KMS-11 (cell line): ENCODE data around the gene MT1A.
"Not testable (repeated sequence)": the region's sequence is repeated elsewhere in the genome, so short reads cannot be mapped to it uniquely, and the experiment has no call there.

ENCODE experiments used
- H2AFZ ChIP-seq: fragments of 200-600 bp; sonication (generic); 2 replicates; pipeline ENCODE4 v1.6.1; 2016; ENCODE audit warnings: antibody characterized with exemption, mixed run types, low read depth
- H3K27ac ChIP-seq: fragments of 200-600 bp; sonication (generic); 2 replicates; pipeline ENCODE4 v1.6.1; 2016; ENCODE audit warnings: mild to moderate bottlenecking, mixed run types
- H3K27me3 ChIP-seq: fragments of 200-600 bp; sonication (generic); 2 replicates; pipeline ENCODE4 v1.6.1; 2017; ENCODE audit warnings: mild to moderate bottlenecking, low read depth, mixed run types, moderate library complexity; ENCODE audit not compliant: insufficient read depth
- H3K36me3 ChIP-seq: fragments of 200-600 bp; sonication (generic); 2 replicates; pipeline ENCODE4 v1.6.1; 2017; ENCODE audit warnings: mild to moderate bottlenecking, mixed run types; ENCODE audit not compliant: insufficient read depth
- H3K4me1 ChIP-seq: fragments of 200-600 bp; sonication (generic); 2 replicates; pipeline ENCODE4 v1.6.1; 2016; ENCODE audit warnings: mild to moderate bottlenecking, low read depth, mixed run types; ENCODE audit not compliant: poor library complexity, severe bottlenecking
- H3K4me2 ChIP-seq: fragments of 200-600 bp; sonication (generic); 2 replicates; pipeline ENCODE4 v1.7.0; 2016; ENCODE audit warnings: mild to moderate bottlenecking, mixed run types
- H3K4me3 ChIP-seq: fragments of 200-600 bp; sonication (generic); IDR thresholded peaks from 2 replicates; pipeline ENCODE4 v1.6.1; 2017; ENCODE audit warnings: low read depth, low read length, mixed read lengths; ENCODE audit not compliant: insufficient read depth
- H3K79me2 ChIP-seq: fragments of 200-600 bp; sonication (generic); 2 replicates; pipeline ENCODE4 v1.6.1; 2016; ENCODE audit warnings: low read depth, mixed run types; ENCODE audit not compliant: insufficient read depth
- H3K9ac ChIP-seq: fragments of 200-600 bp; sonication (generic); 2 replicates; pipeline ENCODE4 v1.6.1; 2016; ENCODE audit warnings: mild to moderate bottlenecking, mixed run types
- H4K20me1 ChIP-seq: fragments of 200-600 bp; sonication (generic); 2 replicates; pipeline ENCODE4 v1.6.1; 2016; ENCODE audit warnings: mild to moderate bottlenecking, mixed run types; ENCODE audit not compliant: insufficient read depth
- CTCF ChIP-seq: fragments of 200-600 bp; sonication (generic); conservative IDR thresholded peaks from 2 replicates; pipeline ENCODE4 v1.6.1; 2017; ENCODE audit warnings: low read depth, mild to moderate bottlenecking, antibody characterized with exemption, low read length, moderate library complexity, mixed read lengths

Gene MT1A

GRCh38 chr16:56657555-56658326, 19.3 kb downstream of the MT1A start, which contains the start of gene MT1F:
TSS of gene MT1F (plus strand) at chr16:56657959. CDS start at chr16:56658059, 100 bp downstream.
- H3K4me2 ChIP-seq, result no peak within 1 kb of the TSS
- H2AFZ ChIP-seq, result peak within 1 kb of the TSS; percentile 26; the same call in 1 of the 2 replicates
- H3K27ac ChIP-seq, result no peak within 1 kb of the TSS

GRCh38 chr16:56658327-56658875, 19.9 kb downstream of the MT1A start:
- TF ChIP-seq CTCF, result no peak
- Histone ChIP-seq H3K4me3 (no peak overlapping the region), H3K79me2 (no peaks in the 10 kb centered on the region), H3K4me1 (no peaks in the 10 kb centered on the region), H3K36me3 (no peaks in the 10 kb centered on the region), H2AFZ (peak overlapping the region; percentile 26; the same call in 1 of the 2 replicates), H3K9ac (no peak overlapping the region), H3K27ac (no peak overlapping the region), H3K27me3 (no peaks in the 10 kb centered on the region), H4K20me1 (no peaks in the 10 kb centered on the region), H3K4me2 (no peak overlapping the region)

More at GRCh38 chr16:56657555-56658326, 19.3 kb downstream of the MT1A start, which contains the start of gene MT1F:
- no peaks in the 10 kb centered on the region for H3K4me1 ChIP-seq
- no peaks in the 10 kb centered on the region for H4K20me1 ChIP-seq
- no peaks in the 10 kb centered on the region for H3K27me3 ChIP-seq
- no peaks in the 10 kb centered on the region for H3K36me3 ChIP-seq
- no peak within 1 kb of the TSS for H3K9ac ChIP-seq
- no peak within 1 kb of the TSS for H3K4me3 ChIP-seq
- TF ChIP-seq CTCF, result no peak
- H3K79me2 ChIP-seq, result no peaks in the 10 kb centered on the region

GRCh38 chr16:56662357-56663354, 24.2 kb downstream of the MT1A start:
- Histone ChIP-seq H3K4me2 (no peak overlapping the region), H3K79me2 (no peaks in the 10 kb centered on the region), H3K4me1 (no peaks in the 10 kb centered on the region), H3K27ac (no peak overlapping the region), H4K20me1 (no peaks in the 10 kb centered on the region), H3K36me3 (no peaks in the 10 kb centered on the region), H2AFZ (no peak overlapping the region), H3K4me3 (no peak overlapping the region), H3K9ac (no peak overlapping the region), H3K27me3 (no peaks in the 10 kb centered on the region)
- no peak for TF ChIP-seq CTCF

GRCh38 chr16:56664506-56664905, 26.0 kb downstream of the MT1A start:
- H3K4me1 ChIP-seq, result no peaks in the 10 kb centered on the region
- H3K36me3 ChIP-seq, result no peaks in the 10 kb centered on the region
- H4K20me1 ChIP-seq, result no peaks in the 10 kb centered on the region
- no peak overlapping the region for H3K27ac ChIP-seq
- H3K27me3 ChIP-seq, result peaks cover 4% of the 10 kb centered on the region; the same call in 1 of the 2 replicates
- no peak overlapping the region for H3K4me2 ChIP-seq
- H3K9ac ChIP-seq, result no peak overlapping the region
- H3K4me3 ChIP-seq, result no peak overlapping the region
- TF ChIP-seq CTCF, result no peak
- H2AFZ ChIP-seq, result no peak overlapping the region
- H3K79me2 ChIP-seq, result no peaks in the 10 kb centered on the region

- H3K4me2 ChIP-seq, H3K27ac ChIP-seq, H3K4me1 ChIP-seq, H3K36me3 ChIP-seq, H3K9ac ChIP-seq, H3K79me2 ChIP-seq, H3K27me3 ChIP-seq, H2AFZ ChIP-seq, H4K20me1 ChIP-seq, H3K4me3 ChIP-seq: not testable (repeated sequence)
These were observed 27.1 kb downstream of the MT1A start for GRCh38 chr16:56665286-56666261.
